ENCODE data around the gene LCN12.

Gene LCN12

GRCh38 chr9:136949817-136950655 is 2.0 kb upstream of the LCN12 start:
- no peaks in the 10 kb centered on the region for H3K27me3 ChIP-seq (ENCODE audit: insufficient read depth, low read depth, severe bottlenecking)
- no peaks in the 10 kb centered on the region for H3K36me3 ChIP-seq
- peak; percentile 98 for DNase-seq
- H3K9me3 ChIP-seq (ENCODE audit: severe bottlenecking): no peaks in the 10 kb centered on the region
- peak; percentile 52 for TF ChIP-seq CTCF (IDR thresholded peaks at IDR 0.05; ENCODE audit: low read depth, low read length)
- peak overlapping the region; percentile 76 for H3K4me3 ChIP-seq (ENCODE audit: low read depth, low read length)
- H3K27ac ChIP-seq: peak overlapping the region; percentile 86

GRCh38 chr9:136950656-136951276 is 1.3 kb upstream of the LCN12 start:
- no peak for TF ChIP-seq CTCF (IDR thresholded peaks at IDR 0.05; ENCODE audit: low read depth, low read length)
- DNase-seq: no peak
- peak overlapping the region; percentile 86 for H3K27ac ChIP-seq
- peak overlapping the region; percentile 76 for H3K4me3 ChIP-seq (ENCODE audit: low read depth, low read length)
- H3K27me3 ChIP-seq (ENCODE audit: insufficient read depth, low read depth, severe bottlenecking): no peaks in the 10 kb centered on the region
- H3K36me3 ChIP-seq: no peaks in the 10 kb centered on the region
- H3K9me3 ChIP-seq (ENCODE audit: severe bottlenecking): no peaks in the 10 kb centered on the region

DNA sequence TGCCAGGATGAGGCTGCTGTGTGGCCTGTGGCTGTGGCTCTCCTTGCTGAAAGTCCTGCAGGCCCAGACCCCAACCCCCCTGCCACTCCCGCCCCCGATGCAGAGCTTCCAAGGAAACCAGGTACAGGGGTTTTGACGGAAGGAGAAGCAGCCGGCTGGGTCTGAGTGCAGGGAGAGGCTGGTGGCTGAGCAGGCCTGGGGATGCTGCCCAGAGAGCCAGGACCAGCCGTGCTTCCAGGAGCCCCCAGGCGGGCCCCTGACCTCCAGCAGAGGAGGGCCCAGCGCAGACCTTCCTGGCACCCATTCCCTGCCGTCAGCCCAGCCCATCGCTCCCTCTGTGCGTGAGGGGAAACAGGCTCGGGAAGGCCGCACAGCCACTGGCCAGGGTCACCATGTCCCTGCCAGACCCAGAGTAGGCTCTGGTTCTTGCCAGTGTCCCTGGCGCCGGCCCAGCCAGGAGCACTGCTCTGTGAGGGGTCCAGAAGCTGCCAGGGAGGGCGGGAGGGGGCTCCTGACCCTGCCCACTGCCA is 313 bp downstream of the LCN12 start:
- no peak for DNase-seq
- no peak for TF ChIP-seq CTCF (IDR thresholded peaks at IDR 0.05; ENCODE audit: low read depth, low read length)
- Histone ChIP-seq H3K27ac (no peak overlapping the region), H3K27me3 (ENCODE audit: insufficient read depth, low read depth, severe bottlenecking) (no peaks in the 10 kb centered on the region), H3K9me3 (ENCODE audit: severe bottlenecking) (no peaks in the 10 kb centered on the region), H3K36me3 (no peaks in the 10 kb centered on the region), H3K4me3 (ENCODE audit: low read depth, low read length) (no peak overlapping the region)

GRCh38 chr9:136952876-136953770 is 1.1 kb downstream of the LCN12 start:
- Histone ChIP-seq H3K4me3 (ENCODE audit: low read depth, low read length) (no peak overlapping the region), H3K27ac (no peak overlapping the region), H3K9me3 (ENCODE audit: severe bottlenecking) (no peaks in the 10 kb centered on the region), H3K27me3 (ENCODE audit: insufficient read depth, low read depth, severe bottlenecking) (no peaks in the 10 kb centered on the region), H3K36me3 (no peaks in the 10 kb centered on the region)
- DNase-seq: no peak
- no peak for TF ChIP-seq CTCF (IDR thresholded peaks at IDR 0.05; ENCODE audit: low read depth, low read length)

GRCh38 chr9:136953771-136954269 is 1.7 kb downstream of the LCN12 start:
- Histone ChIP-seq H3K36me3 (no peaks in the 10 kb centered on the region), H3K4me3 (ENCODE audit: low read depth, low read length) (no peak overlapping the region)

More at GRCh38 chr9:136953771-136954269, 1.7 kb downstream of the LCN12 start:
- Histone ChIP-seq H3K27me3 (ENCODE audit: insufficient read depth, low read depth, severe bottlenecking) (no peaks in the 10 kb centered on the region), H3K9me3 (ENCODE audit: severe bottlenecking) (no peaks in the 10 kb centered on the region), H3K27ac (no peak overlapping the region)
- DNase-seq: no peak
- no peak for TF ChIP-seq CTCF (IDR thresholded peaks at IDR 0.05; ENCODE audit: low read depth, low read length)

All from WERI-Rb-1 (cell line).